Left lung (tissue), 10 donors: ENCODE data around the gene PBX4. TPM values are rescaled to one million over a fixed set of nuclear protein-coding genes. Genes with fewer than 3 reads are reported as not detected.

Experiments used
- ATAC-seq: fragments of 200-7000 bp; cut with Tn5 transposase; one replicate; pipeline ENCODE4 v1.9.1; 2020; ENCODE audit warnings: moderate library complexity
- DNase-seq, 4 donors: peaks; one replicate each; pipeline ENCODE4 v3.0.0-alpha.2; 2013 to 2020
- H3K27ac ChIP-seq, 2 donors: fragments of 200-600 bp; sonication (generic) in 1 of 2; one replicate each; pipeline versions ENCODE4 v1.5.0 to v1.8.0; 2020 to 2021
- H3K27me3 ChIP-seq, 2 donors: fragments of 200-600 bp; sonication (generic) in 1 of 2; one replicate each; pipeline versions ENCODE4 v1.5.0 to v1.8.0; 2020 to 2021
- H3K36me3 ChIP-seq, 2 donors: fragments of 200-600 bp; sonication (generic) in 1 of 2; one replicate each; pipeline versions ENCODE4 v1.5.0 to v1.8.0; 2020 to 2021
- H3K4me1 ChIP-seq, 2 donors: fragments of 200-600 bp; one replicate each; pipeline ENCODE4 v1.8.0; 2021
- H3K4me3 ChIP-seq, 2 donors: fragments of 200-600 bp; sonication (generic) in 1 of 2; one replicate each; pipeline versions ENCODE4 v1.5.0 to v1.8.0; 2020 to 2021; ENCODE audit warnings: mild to moderate bottlenecking in 1 of 2
- H3K9me3 ChIP-seq, 2 donors: fragments of 200-600 bp; sonication (generic) in 1 of 2; one replicate each; pipeline versions ENCODE4 v1.5.0 to v1.8.0; 2020 to 2021
- CTCF ChIP-seq, 2 donors: fragments of 200-600 bp; sonication (generic) in 1 of 2; IDR thresholded peaks; one replicate each; pipeline versions ENCODE4 v1.5.0 to v1.8.0; 2021; ENCODE audit warnings: antibody characterized with exemption in 2 of 2
- intact Hi-C, 2 donors: fragments of 100-400 bp; cut with DNase I; formaldehyde crosslinking; loops; one replicate each; pipeline versions ENCODE4 v1.11.2 to v1.14.2; 2022
- polyA plus RNA-seq, 6 donors: library from polyadenylated mRNA; unstranded; fragments of 120-200 nt; gene quantifications; one replicate each; pipeline ENCODE4 v1.2.1, GENCODE V29; 2013; ENCODE audit not compliant: insufficient read length in 6 of 6
- total RNA-seq, 2 donors: library from RNA; stranded (reverse); fragmentation: NEBNext Ultra II Directional; extraction: Animal tissue kit (Norgen Biotek cat#: 25700); gene quantifications; one replicate each; pipeline ENCODE4 v1.2.1, GENCODE V29; 2021
- donor health status: DM: no; HTN: yes; CAD: no.
- donor health status: DM: no; HTN: no; CAD: no.

PBX4 gene
- total and polyA plus RNA-seq, 8 donors: 1.8 to 22.0 (median 16.1) TPM

GRCh38 chr19:19537075-19538048 lies 81.1 kb downstream of the PBX4 start:
- DNase-seq (no peak), ATAC-seq (peak; percentile 14)
- intact Hi-C loops: loop anchor here in 1 of 2 donors (10.0 kb wide), 1 partner anchor 417 kb away; no protein-coding TSS in a partner anchor
- TF ChIP-seq CTCF (IDR thresholded peaks at IDR 0.05): no peak
- Histone ChIP-seq H3K4me1 (peaks cover 16 to 44% of the 10 kb centered on the region in 2 donors), H3K9me3 (no peaks in the 10 kb centered on the region), H3K27ac (no peak overlapping the region), H3K36me3 (no peaks in the 10 kb centered on the region), H3K4me3 (no peak overlapping the region), H3K27me3 (peaks cover 33 to 60% of the 10 kb centered on the region in 2 donors)

GRCh38 chr19:19535311-19536191 lies 82.9 kb downstream of the PBX4 start:
- no peak overlapping the region for H3K4me3 ChIP-seq
- intact Hi-C loops: loop anchor here in 1 of 2 donors (10.0 kb wide), 1 partner anchor 419 kb away; no protein-coding TSS in a partner anchor
- no peak for ATAC-seq

GRCh38 chr19:19534556-19535265 lies 83.8 kb downstream of the PBX4 start:
- H3K27me3 ChIP-seq: peaks cover 15 to 33% of the 10 kb centered on the region in 2 donors
- ATAC-seq (no peak), DNase-seq (no peak)
- no peak for TF ChIP-seq CTCF (IDR thresholded peaks at IDR 0.05)
- H3K4me1 ChIP-seq: peaks cover 9 to 22% of the 10 kb centered on the region in 2 donors
- no peaks in the 10 kb centered on the region for H3K9me3 ChIP-seq
- no peak overlapping the region for H3K4me3 ChIP-seq
- no peak overlapping the region for H3K27ac ChIP-seq
- peaks cover 0 to under 1% of the 10 kb centered on the region in 2 donors for H3K36me3 ChIP-seq
- intact Hi-C loops: loop anchor here in 1 of 2 donors (5.0 to 10.0 kb wide), 2 partner anchors 113 to 420 kb away; no protein-coding TSS in a partner anchor

More at GRCh38 chr19:19535311-19536191, 82.9 kb downstream of the PBX4 start:
- no peaks in the 10 kb centered on the region for H3K36me3 ChIP-seq
- peaks cover 11 to 30% of the 10 kb centered on the region in 2 donors for H3K4me1 ChIP-seq
- peaks cover 23 to 41% of the 10 kb centered on the region in 2 donors for H3K27me3 ChIP-seq
- H3K9me3 ChIP-seq: no peaks in the 10 kb centered on the region
- no peak for DNase-seq
- no peak overlapping the region for H3K27ac ChIP-seq
- TF ChIP-seq CTCF (IDR thresholded peaks at IDR 0.05): no peak

GRCh38 chr19:19533841-19534240 lies 84.6 kb downstream of the PBX4 start:
- peaks cover 0 to 9% of the 10 kb centered on the region in 2 donors for H3K36me3 ChIP-seq
- no peak for TF ChIP-seq CTCF (IDR thresholded peaks at IDR 0.05)
- H3K4me1 ChIP-seq: peaks cover 9 to 20% of the 10 kb centered on the region in 2 donors
- no peaks in the 10 kb centered on the region for H3K9me3 ChIP-seq
- DNase-seq: no peak
- no peak overlapping the region for H3K4me3 ChIP-seq
- H3K27ac ChIP-seq: no peak overlapping the region
- H3K27me3 ChIP-seq: peaks cover 12 to 24% of the 10 kb centered on the region in 2 donors
- intact Hi-C loops: loop anchor here in 1 of 2 donors (5.0 to 10.0 kb wide), 2 partner anchors 113 to 421 kb away; no protein-coding TSS in a partner anchor
- ATAC-seq: no peak
